ENCODE measurements around the gene HIBCH. TPM values are rescaled to one million over a fixed set of nuclear protein-coding genes. Genes with fewer than 3 reads are reported as not detected.

Gene HIBCH
- total RNA-seq, 1 experiment from 2014 or later = 26.5 TPM

- TF ChIP-seq ERG (CRISPR knock-in tag; IDR thresholded peaks at IDR 0.05) (no peak), TP53 (CRISPR knock-in tag; IDR thresholded peaks at IDR 0.05) (no peak), PRDM15 (CRISPR knock-in tag; IDR thresholded peaks at IDR 0.05) (peak; percentile 51), ZNF138 (CRISPR knock-in tag; conservative IDR thresholded peaks at IDR 0.05) (no peak), TEAD1 (CRISPR knock-in tag; IDR thresholded peaks at IDR 0.05) (peak; percentile 91), ZNF281 (CRISPR knock-in tag; IDR thresholded peaks at IDR 0.05) (peak; percentile 84; the same call in 1 of the 2 replicates), NFYB (CRISPR knock-in tag; conservative IDR thresholded peaks at IDR 0.05; ENCODE audit: low read depth) (no peak), PREB (CRISPR knock-in tag; IDR thresholded peaks at IDR 0.05; ENCODE audit: borderline replicate concordance) (0 out of 2 replicates have a peak, but pooled peaks have one; percentile 62), GTF2I (CRISPR knock-in tag; conservative IDR thresholded peaks at IDR 0.05) (no peak), ZBTB21 (CRISPR knock-in tag; IDR thresholded peaks at IDR 0.05; ENCODE audit: borderline replicate concordance) (no peak), FOXK1 (CRISPR knock-in tag; IDR thresholded peaks at IDR 0.05) (no peak; the same call in 1 of the 2 replicates), ZNF423 (CRISPR knock-in tag; IDR thresholded peaks at IDR 0.05) (no peak), CBFB (CRISPR knock-in tag; IDR thresholded peaks at IDR 0.05; ENCODE audit: low read depth) (no peak), SMAD3 (CRISPR knock-in tag; IDR thresholded peaks at IDR 0.05; ENCODE audit: borderline replicate concordance) (peak; percentile 85), STAT6 (CRISPR knock-in tag; conservative IDR thresholded peaks at IDR 0.05; ENCODE audit: low read depth) (no peak), JAZF1 (CRISPR knock-in tag; IDR thresholded peaks at IDR 0.05) (no peak), NFE2L1 (CRISPR knock-in tag; IDR thresholded peaks at IDR 0.05) (peak; percentile 85), ATF1 (CRISPR knock-in tag; IDR thresholded peaks at IDR 0.05) (peak; percentile 65; the same call in 1 of the 2 replicates), TCF7 (CRISPR knock-in tag; IDR thresholded peaks at IDR 0.05; ENCODE audit: low read depth) (no peak; the same call in 1 of the 2 replicates), GRHL2 (CRISPR knock-in tag; IDR thresholded peaks at IDR 0.05; ENCODE audit: insufficient replicate concordance, severe bottlenecking) (no peak), ATF6 (CRISPR knock-in tag; IDR thresholded peaks at IDR 0.05) (no peak), E2F1 (CRISPR knock-in tag; IDR thresholded peaks at IDR 0.05) (peak; percentile 74; the same call in 1 of the 2 replicates), CREM (CRISPR knock-in tag; IDR thresholded peaks at IDR 0.05) (peak; percentile 65), NR2C2 (CRISPR knock-in tag; IDR thresholded peaks at IDR 0.05) (0 out of 2 replicates have a peak, but pooled peaks have one; percentile 54)
Observed at GRCh38 chr2:190343536-190344275, 24.1 kb upstream of the HIBCH start, which contains the start of gene INPP1 (continued).
